SHP77 treated with DMSO at 0.1 percent for 48 hours (cell line): ENCODE data around the gene KCTD4.

ENCODE experiments used
- DNase-seq: peaks from one replicate; lab custom pipeline; 2025; lab: John Stamatoyannopoulos, UW

The KCTD4 gene

GRCh38 chr13:45174478-45174877 lies 26.4 kb downstream of the KCTD4 start:
- no peak for DNase-seq

- DNase-seq, result no peak
Measured at GRCh38 chr13:45168555-45168930, 32.3 kb downstream of the KCTD4 start.

GRCh38 chr13:45167611-45168554 lies 33.0 kb downstream of the KCTD4 start:
- DNase-seq, result no peak

DNA sequence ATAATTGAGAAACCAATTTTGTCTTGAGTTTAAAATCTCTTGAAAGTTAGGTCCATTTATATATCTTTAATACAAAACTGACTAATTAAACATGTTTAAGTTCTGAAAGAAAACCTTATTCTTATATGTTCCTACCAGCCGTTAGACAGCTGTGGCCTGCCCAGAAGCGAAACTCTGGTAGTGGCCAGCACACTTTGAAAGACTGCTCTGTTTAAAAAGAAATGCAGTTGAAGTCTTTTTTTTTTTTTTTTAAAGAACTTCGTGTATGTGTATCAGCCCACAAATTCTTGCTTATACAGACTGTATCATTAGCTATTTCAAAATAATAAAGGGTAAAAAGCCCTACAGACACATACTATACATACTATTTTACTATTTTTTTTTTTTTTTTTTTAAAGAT lies 34.0 kb downstream of the KCTD4 start:
- DNase-seq, result no peak

DNA sequence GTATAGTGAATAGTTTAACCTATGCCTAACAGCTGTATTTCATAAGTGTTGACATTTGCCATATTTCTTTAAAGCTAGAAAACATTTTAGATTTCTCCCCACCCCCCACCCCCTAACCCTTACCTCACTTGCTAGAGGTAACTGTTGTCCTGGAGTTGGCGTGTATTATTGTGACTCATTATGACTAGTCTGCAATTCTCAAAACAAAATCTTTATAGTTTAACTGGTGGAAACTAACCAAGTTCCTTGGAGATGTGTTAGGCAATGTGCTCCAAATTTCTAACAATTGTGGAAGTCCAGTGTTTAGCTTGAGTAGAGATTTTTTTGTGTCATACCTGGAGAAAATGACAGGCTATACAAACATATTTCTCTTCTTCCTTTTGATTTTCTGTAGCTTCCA lies 38.0 kb downstream of the KCTD4 start:
- DNase-seq, result no peak

DNA sequence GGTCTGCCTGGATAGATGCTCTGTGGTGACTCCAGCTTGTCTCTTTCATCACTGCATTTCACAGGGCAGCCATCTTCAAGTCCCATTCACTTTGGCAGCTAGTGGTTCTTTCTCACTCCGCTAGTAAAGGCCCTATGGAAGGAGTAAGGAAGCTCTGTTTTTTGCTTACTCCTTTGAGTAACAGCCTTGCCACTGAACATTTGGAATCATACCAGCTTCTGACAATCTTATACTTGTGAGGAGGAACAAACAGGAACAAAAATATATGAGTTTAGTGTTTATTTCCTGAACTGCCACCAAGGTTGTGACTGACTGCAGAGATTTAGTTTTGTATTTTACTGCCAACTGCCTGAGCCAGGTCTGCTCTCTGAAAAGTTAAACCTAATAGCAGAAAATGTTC lies 38.7 kb downstream of the KCTD4 start:
- DNase-seq, result no peak

- DNase-seq, result no peak
Measured at GRCh38 chr13:45156565-45157361, 44.1 kb downstream of the KCTD4 start.

- no peak for DNase-seq
Measured at GRCh38 chr13:45149964-45150363, 50.9 kb downstream of the KCTD4 start.

- DNase-seq, result no peak
Measured at GRCh38 chr13:45143346-45143751, 57.5 kb downstream of the KCTD4 start.
